Hepatocyte (in vitro differentiated cells): ENCODE data around the gene ZFHX2. TPM values are rescaled to one million over a fixed set of nuclear protein-coding genes. Genes with fewer than 3 reads are reported as not detected.
"Not testable (repeated sequence)": the region's sequence is repeated elsewhere in the genome, so short reads cannot be mapped to it uniquely, and the experiment has no call there.

Experiments
- DNase-seq: peaks from one replicate; pipeline ENCODE4 v3.0.0-alpha.2; 2016; ENCODE audit warnings: low spot score
- H2AFZ ChIP-seq: fragments of 200-600 bp; sonication (generic); 2 replicates; pipeline ENCODE4 v1.6.0; 2016; ENCODE audit warnings: antibody characterized with exemption, mild to moderate bottlenecking
- H3K27ac ChIP-seq: fragments of 200-600 bp; sonication (generic); 2 replicates; pipeline ENCODE4 v1.5.1; 2016; ENCODE audit warnings: mild to moderate bottlenecking
- H3K27me3 ChIP-seq: fragments of 200-600 bp; sonication (generic); 2 replicates; pipeline ENCODE4 v1.6.1; 2016
- H3K36me3 ChIP-seq: fragments of 200-600 bp; sonication (generic); replicated peaks from 2 replicates; pipeline ENCODE4 v1.5.1; 2016; ENCODE audit warnings: low read depth; ENCODE audit not compliant: insufficient read depth
- H3K4me1 ChIP-seq: fragments of 200-600 bp; sonication (generic); 2 replicates; pipeline ENCODE4 v1.5.1; 2016; ENCODE audit warnings: mild to moderate bottlenecking, moderate library complexity; ENCODE audit not compliant: insufficient read depth
- H3K4me2 ChIP-seq: fragments of 200-600 bp; sonication (generic); 2 replicates; pipeline ENCODE4 v1.6.0; 2016
- H3K4me3 ChIP-seq: fragments of 200-600 bp; sonication (generic); 2 replicates; pipeline ENCODE4 v1.5.1; 2016; ENCODE audit warnings: mild to moderate bottlenecking
- H3K79me2 ChIP-seq: fragments of 200-600 bp; sonication (generic); 2 replicates; pipeline ENCODE4 v1.6.0; 2017; ENCODE audit warnings: mild to moderate bottlenecking
- H3K9me2 ChIP-seq: fragments of 200-600 bp; sonication (generic); replicated peaks from 2 replicates; pipeline ENCODE4 v1.6.0; 2017; ENCODE audit warnings: mild to moderate bottlenecking; ENCODE audit not compliant: insufficient read depth
- H3K9me3 ChIP-seq: fragments of 200-600 bp; sonication (generic); 2 replicates; pipeline ENCODE4 v1.5.1; 2016; ENCODE audit warnings: low read depth, mild to moderate bottlenecking
- H4K20me1 ChIP-seq: fragments of 200-600 bp; sonication (generic); 2 replicates; pipeline ENCODE4 v1.6.0; 2016; ENCODE audit warnings: mild to moderate bottlenecking; ENCODE audit not compliant: insufficient read depth, poor library complexity, severe bottlenecking
- EZH2 ChIP-seq: fragments of 200-600 bp; sonication (generic); IDR thresholded peaks from 2 replicates; pipeline ENCODE4 v1.6.1; 2016; ENCODE audit warnings: antibody characterized with exemption, mild to moderate bottlenecking, borderline replicate concordance
- EZH2phosphoT487 ChIP-seq: fragments of 200-600 bp; sonication (generic); IDR thresholded peaks from one replicate; pipeline ENCODE4 v1.6.1; 2018; ENCODE audit warnings: antibody characterized with exemption, mild to moderate bottlenecking, low read depth, moderate library complexity; ENCODE audit not compliant: unreplicated experiment, severe bottlenecking
- WGBS: methylation state at CpG from one replicate; pipeline ENCODE4 v1.1.6; 2016; ENCODE audit warnings: low lambda C conversion rate; ENCODE audit errors: missing lambda C conversion rate; 5-methylcytosine and 5-hydroxymethylcytosine counted together
- polyA plus RNA-seq: library from polyadenylated mRNA; unstranded; fragments of >200 nt; fragmentation: Nextera tagmentation; extraction: Ambion mirVana; gene quantifications from 2 replicates; pipeline ENCODE4 v1.2.1, GENCODE V29; 2016
- total RNA-seq: library from RNA; depleted of rRNA; stranded (reverse); fragments of >200 nt; gene quantifications from 2 replicates; pipeline ENCODE4 v1.2.3, GENCODE V29; 2014
- TF ChIP-seq, protein P1 (sequence below): fragments of 200-600 bp; sonication (generic); IDR thresholded peaks from 2 replicates; pipeline ENCODE4 v1.5.1; 2016; ENCODE audit warnings: antibody characterized with exemption, mild to moderate bottlenecking; ENCODE audit not compliant: poor library complexity

ZFHX2 gene
- total and polyA plus RNA-seq, 2 experiments from 2014 or later, result 1.4 to 1.5 TPM

DNA sequence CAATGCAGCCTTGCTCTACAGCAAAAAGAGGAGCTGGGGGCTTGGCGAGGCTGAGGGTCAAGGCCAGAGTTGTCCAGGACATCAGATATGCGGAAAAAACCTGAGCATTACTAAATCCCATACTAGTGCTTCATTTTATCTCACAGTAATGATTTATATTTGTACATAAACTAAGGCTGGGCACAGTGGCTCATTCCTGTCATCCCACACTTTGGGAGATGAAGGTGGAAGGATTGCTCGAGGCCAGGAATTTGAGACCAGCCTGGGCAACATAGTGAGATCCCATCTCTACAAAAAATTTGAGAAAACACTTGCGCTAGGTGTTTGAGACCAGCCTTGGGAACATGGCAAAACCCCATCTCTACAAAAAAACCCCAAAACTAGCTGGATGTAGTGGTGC lies 38.6 kb upstream of the ZFHX2 start:
- H3K79me2 ChIP-seq, result no peaks in the 10 kb centered on the region
- no peak for DNase-seq
- no peaks in the 10 kb centered on the region for H3K9me3 ChIP-seq
- WGBS, result 95% methylated on average over 4 of the region's 4 CpGs
- TF ChIP-seq EZH2 (no peak), EZH2phosphoT487 (no peak)
- TF ChIP-seq, protein P1, sequence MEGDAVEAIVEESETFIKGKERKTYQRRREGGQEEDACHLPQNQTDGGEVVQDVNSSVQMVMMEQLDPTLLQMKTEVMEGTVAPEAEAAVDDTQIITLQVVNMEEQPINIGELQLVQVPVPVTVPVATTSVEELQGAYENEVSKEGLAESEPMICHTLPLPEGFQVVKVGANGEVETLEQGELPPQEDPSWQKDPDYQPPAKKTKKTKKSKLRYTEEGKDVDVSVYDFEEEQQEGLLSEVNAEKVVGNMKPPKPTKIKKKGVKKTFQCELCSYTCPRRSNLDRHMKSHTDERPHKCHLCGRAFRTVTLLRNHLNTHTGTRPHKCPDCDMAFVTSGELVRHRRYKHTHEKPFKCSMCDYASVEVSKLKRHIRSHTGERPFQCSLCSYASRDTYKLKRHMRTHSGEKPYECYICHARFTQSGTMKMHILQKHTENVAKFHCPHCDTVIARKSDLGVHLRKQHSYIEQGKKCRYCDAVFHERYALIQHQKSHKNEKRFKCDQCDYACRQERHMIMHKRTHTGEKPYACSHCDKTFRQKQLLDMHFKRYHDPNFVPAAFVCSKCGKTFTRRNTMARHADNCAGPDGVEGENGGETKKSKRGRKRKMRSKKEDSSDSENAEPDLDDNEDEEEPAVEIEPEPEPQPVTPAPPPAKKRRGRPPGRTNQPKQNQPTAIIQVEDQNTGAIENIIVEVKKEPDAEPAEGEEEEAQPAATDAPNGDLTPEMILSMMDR, result no peak
- no peaks in the 10 kb centered on the region for H3K9me2 ChIP-seq
- H3K4me1 ChIP-seq, result no peaks in the 10 kb centered on the region
- H3K27me3 ChIP-seq, result no peaks in the 10 kb centered on the region
- no peaks in the 10 kb centered on the region for H3K36me3 ChIP-seq
- no peak overlapping the region for H2AFZ ChIP-seq
- H3K4me2 ChIP-seq, result no peak overlapping the region
- no peaks in the 10 kb centered on the region for H4K20me1 ChIP-seq
- H3K4me3 ChIP-seq, result no peak overlapping the region
- H3K27ac ChIP-seq, result no peak overlapping the region

DNA sequence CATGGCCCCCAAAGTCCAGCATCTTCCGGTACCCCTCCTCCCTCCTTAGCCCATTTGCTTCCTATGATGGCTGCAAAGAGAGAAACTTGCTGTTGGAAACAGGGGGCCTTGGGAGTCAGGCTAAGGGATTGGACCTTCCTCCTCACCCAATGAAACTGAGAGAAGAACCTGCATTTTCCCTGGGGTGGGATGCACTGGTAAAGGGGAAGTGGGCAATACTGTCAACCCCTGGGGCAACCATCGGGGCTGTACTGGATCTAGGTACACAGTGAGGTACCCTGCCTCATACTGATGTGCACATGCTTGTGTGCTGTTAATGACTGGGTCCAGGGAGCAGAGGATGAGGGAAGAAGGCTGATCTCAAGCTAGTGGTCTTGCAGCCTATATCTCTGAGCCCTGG lies 38.0 kb upstream of the ZFHX2 start:
- no peak overlapping the region for H3K27ac ChIP-seq
- no peaks in the 10 kb centered on the region for H3K9me3 ChIP-seq
- no peak overlapping the region for H3K4me2 ChIP-seq
- no peaks in the 10 kb centered on the region for H4K20me1 ChIP-seq
- H3K4me1 ChIP-seq, result no peaks in the 10 kb centered on the region
- no peaks in the 10 kb centered on the region for H3K79me2 ChIP-seq
- peak; percentile 4 for DNase-seq
- TF ChIP-seq EZH2phosphoT487, result no peak
- TF ChIP-seq EZH2, result no peak
- TF ChIP-seq, protein P1, result no peak
- no peaks in the 10 kb centered on the region for H3K36me3 ChIP-seq
- no peaks in the 10 kb centered on the region for H3K9me2 ChIP-seq
- peak overlapping the region; percentile 27 for H2AFZ ChIP-seq
- H3K27me3 ChIP-seq, result no peaks in the 10 kb centered on the region
- no peak overlapping the region for H3K4me3 ChIP-seq
- 87% methylated on average over 2 of the region's 2 CpGs for WGBS

DNA sequence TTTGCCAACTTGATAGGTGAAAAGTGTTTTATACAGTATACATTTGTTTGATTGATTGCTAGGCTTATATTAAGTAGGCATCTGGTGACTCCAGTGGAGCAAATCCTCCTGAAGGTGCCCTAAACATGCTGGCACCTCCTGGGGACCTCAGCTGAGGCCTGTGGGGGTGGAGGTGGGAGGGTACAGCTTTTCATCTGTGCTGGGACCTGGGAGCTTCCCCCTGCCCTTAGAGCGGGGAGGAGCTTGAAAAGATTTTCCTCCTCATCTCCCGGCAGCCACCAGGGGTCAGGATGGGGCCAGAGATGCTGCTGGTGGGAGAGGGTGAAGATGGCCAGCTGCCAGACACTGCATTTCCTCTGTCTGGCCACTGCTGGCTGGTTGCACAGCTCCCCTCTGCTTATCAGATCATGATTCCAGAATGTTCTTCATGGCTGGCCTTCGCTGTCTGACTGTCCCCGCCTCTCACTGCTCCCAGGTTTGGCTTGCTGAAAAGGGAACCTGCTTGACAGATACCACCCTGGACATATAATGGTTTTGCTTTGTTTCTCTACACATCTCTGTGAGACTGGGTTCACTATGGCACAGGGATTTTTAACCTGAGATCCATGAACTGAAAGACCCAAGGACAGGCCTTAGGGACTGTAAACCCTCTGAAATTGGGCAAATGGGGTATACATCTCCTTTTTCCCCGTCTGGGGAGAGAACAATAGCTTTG lies 37.5 kb upstream of the ZFHX2 start:
- no peaks in the 10 kb centered on the region for H3K27me3 ChIP-seq
- peak overlapping the region; percentile 27 for H2AFZ ChIP-seq
- no peaks in the 10 kb centered on the region for H3K4me1 ChIP-seq
- DNase-seq, result peak; percentile 96
- H3K79me2 ChIP-seq, result no peaks in the 10 kb centered on the region
- H3K4me3 ChIP-seq, result no peak overlapping the region
- TF ChIP-seq, protein P1, result peak; percentile 91
- no peak for TF ChIP-seq EZH2
- H3K36me3 ChIP-seq, result no peaks in the 10 kb centered on the region
- H3K4me2 ChIP-seq, result no peak overlapping the region
- no peaks in the 10 kb centered on the region for H4K20me1 ChIP-seq
- no peak overlapping the region for H3K27ac ChIP-seq
- H3K9me2 ChIP-seq, result no peaks in the 10 kb centered on the region
- H3K9me3 ChIP-seq, result no peaks in the 10 kb centered on the region
- 12% methylated on average over 5 of the region's 5 CpGs for WGBS

DNA sequence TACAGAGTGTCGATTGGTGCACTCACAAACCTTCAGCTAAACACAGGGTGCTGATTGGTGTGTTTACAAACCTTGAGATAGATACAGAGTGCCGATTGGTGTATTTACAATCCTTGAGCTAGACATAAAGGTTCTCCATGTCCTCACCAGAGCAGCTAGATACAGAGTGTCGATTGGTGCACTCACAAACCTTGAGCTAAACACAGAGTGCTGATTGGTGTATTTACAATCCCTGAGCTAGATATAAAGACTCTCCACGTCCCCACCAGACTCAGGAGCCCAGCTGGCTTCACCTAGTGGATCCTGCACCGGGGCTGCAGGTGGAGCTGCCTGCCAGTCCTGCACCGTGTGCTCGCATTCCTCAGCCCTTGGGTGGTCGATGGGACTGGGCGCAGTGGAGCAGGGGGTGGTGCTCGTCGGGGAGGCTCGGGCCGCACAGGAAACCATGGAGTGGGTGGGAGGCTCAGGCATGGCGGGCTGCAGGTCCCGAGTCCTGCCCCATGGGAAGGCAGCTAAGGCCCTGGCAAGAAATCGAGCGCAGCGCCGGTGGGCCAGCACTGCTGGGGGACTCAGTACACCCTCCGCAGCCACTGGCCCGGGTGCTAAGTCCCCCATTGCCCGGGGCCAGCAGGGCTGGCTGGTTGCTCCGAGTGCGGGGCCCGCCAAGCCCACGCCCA lies 33.1 kb upstream of the ZFHX2 start:
- H2AFZ ChIP-seq, H3K9me3 ChIP-seq, H3K36me3 ChIP-seq, H3K27ac ChIP-seq, H3K4me2 ChIP-seq, DNase-seq, H3K9me2 ChIP-seq, H3K4me3 ChIP-seq, H3K27me3 ChIP-seq, H4K20me1 ChIP-seq, H3K79me2 ChIP-seq, H3K4me1 ChIP-seq: not testable (repeated sequence)
- WGBS, result 94% methylated on average over 22 of the region's 26 CpGs

DNA sequence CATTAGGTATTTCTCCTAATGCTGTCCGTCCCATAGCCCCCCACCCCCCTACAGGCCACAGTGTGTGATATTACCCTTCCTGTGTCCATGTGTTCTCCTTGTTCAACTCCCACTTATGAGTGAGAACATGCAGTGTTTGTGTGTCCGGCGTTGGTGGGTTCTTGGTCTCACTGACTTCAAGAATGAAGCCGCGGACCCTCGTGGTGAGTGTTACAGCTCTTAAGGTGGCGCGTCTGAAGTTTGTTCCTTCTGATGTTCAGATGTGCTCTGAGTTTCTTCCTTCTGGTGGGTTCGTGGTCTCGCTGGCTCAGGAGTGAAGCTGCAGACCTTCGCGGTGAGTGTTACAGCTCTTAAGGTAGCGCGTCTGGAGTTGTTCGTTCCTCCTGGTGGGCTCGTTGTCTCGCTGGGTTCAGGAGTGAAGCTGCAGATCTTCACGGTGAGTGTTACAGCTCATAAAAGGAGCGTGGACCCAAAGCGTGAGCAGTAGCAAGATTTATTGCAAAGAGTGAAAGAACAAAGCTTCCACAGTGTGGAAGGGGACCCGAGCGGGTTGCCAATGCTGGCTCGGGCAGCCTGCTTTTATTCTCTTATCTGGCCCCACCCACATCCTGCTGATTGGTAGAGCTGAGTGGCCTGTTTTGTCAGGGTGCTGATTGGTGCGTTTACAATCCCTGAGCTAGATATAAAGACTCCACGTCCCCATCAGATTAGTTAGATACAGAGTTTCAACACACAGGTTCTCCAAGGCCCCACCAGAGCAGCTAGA lies 32.4 kb upstream of the ZFHX2 start:
- H3K79me2 ChIP-seq, H3K4me1 ChIP-seq, H2AFZ ChIP-seq, H3K36me3 ChIP-seq, H3K27me3 ChIP-seq, H4K20me1 ChIP-seq, H3K4me2 ChIP-seq, H3K4me3 ChIP-seq, DNase-seq, H3K9me2 ChIP-seq, H3K9me3 ChIP-seq, H3K27ac ChIP-seq: not testable (repeated sequence)
- WGBS, result 86% methylated on average over 25 of the region's 25 CpGs
